Central memory CD4-positive, alpha-beta T cell (primary cell): ENCODE measurements around the gene HRC.
"Not testable (repeated sequence)": the region's sequence is repeated elsewhere in the genome, so short reads cannot be mapped to it uniquely, and the experiment has no call there.

Experiments
- DNase-seq: peaks from one replicate; pipeline ENCODE4 v3.0.0; 2022
- total RNA-seq, 3 experiments: gene quantifications; one replicate each; lab custom pipeline; 2026; lab: John Stamatoyannopoulos, UW

Gene HRC
- 0 reads per million in 3 experiments for total RNA-seq

- DNase-seq, result no peak
Measured at GRCh38 chr19:49155005-49155819, at the start of gene HRC. Gene HRC (minus strand): TSS chr19:49155396. CDS start chr19:49155237, 159 bp downstream.

GRCh38 chr19:49201042-49201441, 45.8 kb upstream of the HRC start:
- no peak for DNase-seq

GRCh38 chr19:49200238-49200862, 45.2 kb upstream of the HRC start:
- no peak for DNase-seq

GRCh38 chr19:49196527-49197240, 41.5 kb upstream of the HRC start:
- no peak for DNase-seq

- DNase-seq, result no peak
Measured at GRCh38 chr19:49194408-49194807, 39.2 kb upstream of the HRC start.

GRCh38 chr19:49193822-49194394, 38.7 kb upstream of the HRC start:
- DNase-seq, result no peak

- no peak for DNase-seq
Measured at GRCh38 chr19:49190781-49191180, 35.6 kb upstream of the HRC start.

- DNase-seq, result no peak
Measured at GRCh38 chr19:49189259-49189658, 34.1 kb upstream of the HRC start.

- no peak for DNase-seq
Measured at GRCh38 chr19:49188626-49189200, 33.5 kb upstream of the HRC start.

GRCh38 chr19:49186108-49186507, 30.9 kb upstream of the HRC start:
- DNase-seq, result no peak

- no peak for DNase-seq
Measured at GRCh38 chr19:49182848-49183375, 27.7 kb upstream of the HRC start.

GRCh38 chr19:49182010-49182847, 27.0 kb upstream of the HRC start:
- not testable (repeated sequence) for DNase-seq

- no peak for DNase-seq
Measured at GRCh38 chr19:49180659-49181058, 25.5 kb upstream of the HRC start.

- no peak for DNase-seq
Measured at GRCh38 chr19:49173198-49173597, 18.0 kb upstream of the HRC start.

- DNase-seq, result no peak
Measured at GRCh38 chr19:49168421-49168820, 13.2 kb upstream of the HRC start.

GRCh38 chr19:49167857-49168409, 12.7 kb upstream of the HRC start:
- DNase-seq, result no peak

- no peak for DNase-seq
Measured at GRCh38 chr19:49165865-49166301, 10.7 kb upstream of the HRC start.

GRCh38 chr19:49165111-49165750, 10.0 kb upstream of the HRC start:
- DNase-seq, result no peak

- no peak for DNase-seq
Measured at GRCh38 chr19:49161987-49162386, 6.8 kb upstream of the HRC start.

GRCh38 chr19:49160450-49161189, 5.4 kb upstream of the HRC start:
- DNase-seq, result no peak
